Measurements from ENCODE around the gene FXN. TPM values are rescaled to one million over a fixed set of nuclear protein-coding genes. Genes with fewer than 3 reads are reported as not detected.

The FXN gene
- total RNA-seq, 4 donors from 2014 or later = 1.8 to 6.1 (median 3.9) TPM

DNA sequence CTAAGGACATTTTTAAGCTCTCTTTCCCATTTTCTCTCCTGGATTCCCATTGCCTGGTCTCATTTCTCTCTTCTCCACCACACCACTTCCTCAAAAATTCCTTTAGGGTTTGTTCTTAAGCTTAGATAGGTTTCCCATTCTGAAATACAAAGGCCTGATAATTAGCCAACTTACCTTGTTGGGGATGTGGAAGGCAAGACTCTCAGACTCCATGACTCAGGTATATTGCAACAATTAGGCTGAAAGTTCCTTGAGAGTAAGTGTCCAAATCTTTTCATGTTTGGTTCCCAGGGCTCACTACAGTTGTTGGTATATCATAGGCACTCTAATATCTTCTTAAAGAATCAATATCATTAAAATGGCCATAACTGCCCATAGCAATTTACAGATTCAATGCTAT is 43.6 kb downstream of the FXN start:
- Histone ChIP-seq H3K27me3 (no peaks in the 10 kb centered on the region), H3K36me3 (no peaks in the 10 kb centered on the region), H3K4me1 (no peaks in the 10 kb centered on the region), H3K9me3 (no peaks in the 10 kb centered on the region), H3K27ac (peak overlapping the region in 1 of 4 donors; percentile 49), H3K4me3 (no peak overlapping the region)
- intact Hi-C loops (cut with DNase I) = no loop called here
- TF ChIP-seq POLR2A (IDR thresholded peaks at IDR 0.05) = no peak
- TF ChIP-seq, protein P1, sequence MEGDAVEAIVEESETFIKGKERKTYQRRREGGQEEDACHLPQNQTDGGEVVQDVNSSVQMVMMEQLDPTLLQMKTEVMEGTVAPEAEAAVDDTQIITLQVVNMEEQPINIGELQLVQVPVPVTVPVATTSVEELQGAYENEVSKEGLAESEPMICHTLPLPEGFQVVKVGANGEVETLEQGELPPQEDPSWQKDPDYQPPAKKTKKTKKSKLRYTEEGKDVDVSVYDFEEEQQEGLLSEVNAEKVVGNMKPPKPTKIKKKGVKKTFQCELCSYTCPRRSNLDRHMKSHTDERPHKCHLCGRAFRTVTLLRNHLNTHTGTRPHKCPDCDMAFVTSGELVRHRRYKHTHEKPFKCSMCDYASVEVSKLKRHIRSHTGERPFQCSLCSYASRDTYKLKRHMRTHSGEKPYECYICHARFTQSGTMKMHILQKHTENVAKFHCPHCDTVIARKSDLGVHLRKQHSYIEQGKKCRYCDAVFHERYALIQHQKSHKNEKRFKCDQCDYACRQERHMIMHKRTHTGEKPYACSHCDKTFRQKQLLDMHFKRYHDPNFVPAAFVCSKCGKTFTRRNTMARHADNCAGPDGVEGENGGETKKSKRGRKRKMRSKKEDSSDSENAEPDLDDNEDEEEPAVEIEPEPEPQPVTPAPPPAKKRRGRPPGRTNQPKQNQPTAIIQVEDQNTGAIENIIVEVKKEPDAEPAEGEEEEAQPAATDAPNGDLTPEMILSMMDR (IDR thresholded peaks at IDR 0.05) = no peak
- DNase-seq = no peak

DNA sequence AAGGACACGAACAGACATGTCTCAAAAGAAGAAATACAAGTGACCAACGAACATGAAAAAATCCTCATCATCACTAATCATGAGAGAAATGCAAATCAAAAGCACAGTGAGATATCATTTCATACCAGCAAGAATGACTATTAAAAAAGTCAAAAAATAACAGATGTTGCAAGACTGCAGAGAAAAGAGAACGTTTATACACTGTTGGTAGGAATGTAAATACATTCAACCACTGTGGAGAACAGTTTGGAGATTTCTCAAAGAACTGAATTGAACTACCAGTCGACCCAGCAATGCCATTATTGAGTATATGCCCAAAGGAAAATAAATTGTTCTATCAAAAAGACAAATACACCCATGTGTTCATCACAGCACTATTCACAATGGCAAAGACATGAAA is 45.7 kb downstream of the FXN start:
- Histone ChIP-seq H3K4me3 (no peak overlapping the region), H3K4me1 (peaks cover 0 to 8% (median 3%) of the 10 kb centered on the region in 3 donors), H3K27ac (no peak overlapping the region), H3K9me3 (no peaks in the 10 kb centered on the region), H3K36me3 (no peaks in the 10 kb centered on the region), H3K27me3 (no peaks in the 10 kb centered on the region)
- intact Hi-C loops (cut with DNase I) = no loop called here
- 64 to 72% methylated on average over 4 of the region's 4 CpGs for WGBS, 2 donors
- DNase-seq = no peak
- TF ChIP-seq POLR2A (IDR thresholded peaks at IDR 0.05) = no peak
- TF ChIP-seq, protein P1 (IDR thresholded peaks at IDR 0.05) = no peak

DNA sequence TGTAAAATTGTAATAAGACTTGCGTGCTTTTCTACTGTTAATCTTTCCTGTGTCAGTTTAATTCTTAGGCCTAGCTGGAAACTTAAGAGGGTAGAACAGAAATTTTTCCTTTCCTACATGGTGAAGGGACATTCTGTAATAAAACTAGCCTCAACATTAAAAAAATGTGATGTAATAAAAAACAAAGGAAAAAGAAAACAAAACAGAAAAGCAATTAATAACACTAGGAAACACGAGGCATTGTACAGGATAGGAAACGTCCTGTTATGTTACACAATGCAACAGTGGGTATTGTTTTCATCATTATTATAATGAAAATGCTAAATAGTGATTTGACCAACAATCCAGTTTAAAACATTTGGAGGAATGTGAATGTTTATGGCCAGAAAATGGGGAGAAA is 47.8 kb downstream of the FXN start:
- TF ChIP-seq, protein P1 (IDR thresholded peaks at IDR 0.05) = no peak
- TF ChIP-seq POLR2A (IDR thresholded peaks at IDR 0.05) = no peak
- no peak for DNase-seq
- H3K27ac ChIP-seq = no peak overlapping the region
- H3K27me3 ChIP-seq = no peaks in the 10 kb centered on the region
- H3K9me3 ChIP-seq = no peaks in the 10 kb centered on the region
- intact Hi-C loops (cut with DNase I) = no loop called here
- WGBS, 2 donors = 58 to 59% methylated on average over 3 of the region's 3 CpGs
- no peak overlapping the region for H3K4me3 ChIP-seq
- H3K4me1 ChIP-seq = peaks cover 0 to 15% (median 3%) of the 10 kb centered on the region in 3 donors
- H3K36me3 ChIP-seq = no peaks in the 10 kb centered on the region

DNA sequence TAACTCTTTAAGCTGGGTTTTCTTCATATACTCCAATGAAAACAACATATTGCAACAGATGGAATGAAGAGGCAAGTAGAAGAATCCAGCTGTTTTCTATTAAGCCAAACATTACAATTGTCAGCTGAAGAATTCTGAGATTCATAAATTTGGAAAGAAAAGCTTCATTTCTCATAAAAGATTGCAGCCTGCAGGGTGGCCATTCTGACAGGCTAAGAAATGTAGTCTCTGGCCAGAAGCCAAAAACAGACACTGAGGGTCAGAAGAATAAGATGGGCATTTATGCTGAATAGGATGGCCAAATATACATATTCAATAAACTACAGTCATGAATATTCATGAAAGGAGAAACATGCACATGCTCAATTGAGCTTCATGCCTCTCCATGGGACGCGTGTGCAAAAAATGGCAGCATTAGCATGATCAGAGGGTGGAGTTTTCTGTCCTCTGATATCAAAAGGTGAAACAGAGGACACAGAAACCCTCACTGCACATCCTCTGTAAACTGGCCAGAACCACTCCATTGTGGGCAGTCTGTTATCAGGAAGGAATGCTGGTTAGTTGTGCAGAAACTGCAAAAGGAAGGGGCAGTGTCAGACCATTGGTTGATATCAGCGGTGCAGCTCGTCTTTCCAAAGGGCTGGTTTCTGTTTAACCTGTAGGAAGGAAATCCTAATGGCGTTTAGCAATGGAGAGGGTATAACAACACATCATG is 50.2 kb downstream of the FXN start:
- H3K4me1 ChIP-seq = peaks cover 0 to 24% (median 11%) of the 10 kb centered on the region in 3 donors
- TF ChIP-seq, protein P1 (IDR thresholded peaks at IDR 0.05) = no peak
- no peak for TF ChIP-seq POLR2A (IDR thresholded peaks at IDR 0.05)
- no peaks in the 10 kb centered on the region for H3K36me3 ChIP-seq
- intact Hi-C loops (cut with DNase I) = no loop called here
- WGBS, 2 donors = 76 to 85% methylated on average over 3 to 5 of the region's 5 CpGs
- H3K4me3 ChIP-seq = no peak overlapping the region
- no peak overlapping the region for H3K27ac ChIP-seq
- DNase-seq = no peak
- no peaks in the 10 kb centered on the region for H3K27me3 ChIP-seq
- H3K9me3 ChIP-seq = no peaks in the 10 kb centered on the region

DNA sequence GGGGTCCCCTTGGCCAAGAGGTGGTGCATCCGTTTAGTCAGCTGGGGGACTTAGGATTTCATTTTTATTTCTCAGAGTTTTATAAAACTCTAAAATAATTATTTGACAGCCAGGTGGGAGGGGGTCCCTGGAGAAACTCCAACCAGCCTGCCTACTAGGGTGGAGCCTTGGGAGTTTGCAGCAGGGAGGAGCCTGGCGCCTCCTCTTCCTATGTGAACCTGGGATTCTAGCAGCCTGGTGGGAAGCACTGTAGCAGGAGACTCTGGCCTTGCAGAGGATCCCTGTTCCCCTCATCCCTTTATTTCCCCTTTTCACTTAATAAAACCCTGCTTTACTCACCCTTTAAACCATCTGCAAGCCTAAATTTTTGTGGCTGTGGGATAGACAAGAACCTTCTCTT is 50.8 kb downstream of the FXN start:
- no peaks in the 10 kb centered on the region for H3K36me3 ChIP-seq
- intact Hi-C loops (cut with DNase I) = no loop called here
- H3K4me3 ChIP-seq = no peak overlapping the region
- no peak overlapping the region for H3K27ac ChIP-seq
- peaks cover 3 to 30% (median 17%) of the 10 kb centered on the region in 3 donors for H3K4me1 ChIP-seq
- H3K9me3 ChIP-seq = no peaks in the 10 kb centered on the region
- DNase-seq = no peak
- TF ChIP-seq, protein P1 (IDR thresholded peaks at IDR 0.05) = no peak
- TF ChIP-seq POLR2A (IDR thresholded peaks at IDR 0.05) = no peak
- H3K27me3 ChIP-seq = no peaks in the 10 kb centered on the region
- WGBS, 2 donors = 94 to 96% methylated on average over 2 of the region's 2 CpGs

Measured in esophagus squamous epithelium (tissue), 5 donors.